NCI-H82 treated with DMSO at 0.1 percent for 48 hours (cell line): ENCODE results near the gene GUCY1A2.

Experiments
- DNase-seq: peaks from one replicate; lab custom pipeline; 2025; ENCODE audit not compliant: unreplicated experiment; lab: John Stamatoyannopoulos, UW

GUCY1A2 gene

GRCh38 chr11:106679581-106679980 is 338.7 kb downstream of the GUCY1A2 start:
- DNase-seq: no peak

GRCh38 chr11:106679181-106679580 is 339.1 kb downstream of the GUCY1A2 start:
- DNase-seq: no peak

GRCh38 chr11:106670069-106670468 is 348.2 kb downstream of the GUCY1A2 start:
- no peak for DNase-seq

- DNase-seq: no peak
Observed at GRCh38 chr11:106668147-106668546, 350.1 kb downstream of the GUCY1A2 start.

- no peak for DNase-seq
Observed at GRCh38 chr11:106656646-106657045, 361.6 kb downstream of the GUCY1A2 start.

GRCh38 chr11:106644824-106645223 is 373.5 kb downstream of the GUCY1A2 start:
- no peak for DNase-seq

- no peak for DNase-seq
Observed at GRCh38 chr11:106642331-106642730, 375.9 kb downstream of the GUCY1A2 start.

GRCh38 chr11:106632283-106632682 is 386.0 kb downstream of the GUCY1A2 start:
- no peak for DNase-seq

GRCh38 chr11:106627694-106628093 is 390.6 kb downstream of the GUCY1A2 start:
- DNase-seq: no peak

- DNase-seq: no peak
Observed at GRCh38 chr11:106625566-106625965, 392.7 kb downstream of the GUCY1A2 start.

GRCh38 chr11:106624377-106624776 is 393.9 kb downstream of the GUCY1A2 start:
- no peak for DNase-seq
